Neural crest cell (in vitro differentiated cells): ENCODE data around the gene GCAT. TPM values are rescaled to one million over a fixed set of nuclear protein-coding genes. Genes with fewer than 3 reads are reported as not detected.

Experiments used
- DNase-seq: peaks from one replicate; pipeline ENCODE4 v3.0.0; 2021; ENCODE audit warnings: low read depth, mixed read lengths, low spot score
- H3K27ac Mint-ChIP-seq: one replicate; pipeline ENCODE4 v1.8.0; 2021; ENCODE audit warnings: mild to moderate bottlenecking, mixed read lengths; ENCODE audit not compliant: unreplicated experiment
- H3K27me3 Mint-ChIP-seq: 2 replicates; pipeline ENCODE4 v1.8.0; 2021; ENCODE audit warnings: low read depth, mild to moderate bottlenecking, mixed read lengths
- H3K36me3 Mint-ChIP-seq: 2 replicates; pipeline ENCODE4 v1.8.0; 2021; ENCODE audit warnings: low read depth, mild to moderate bottlenecking, mixed read lengths
- H3K4me1 Mint-ChIP-seq: 2 replicates; pipeline ENCODE4 v1.8.0; 2021; ENCODE audit warnings: mixed read lengths
- H3K4me3 Mint-ChIP-seq: one replicate; pipeline ENCODE4 v1.8.0; 2021; ENCODE audit warnings: mild to moderate bottlenecking, mixed read lengths
- H3K9me3 Mint-ChIP-seq: 2 replicates; pipeline ENCODE4 v1.8.0; 2021; ENCODE audit warnings: mixed read lengths
- total RNA-seq: library from RNA; stranded (reverse); gene quantifications from 2 replicates; pipeline ENCODE4 v1.2.1, GENCODE V29; 2021
- TF ChIP-seq, protein P1 (sequence below): fragments of 200-600 bp; sonication (generic); conservative IDR thresholded peaks from 2 replicates; pipeline ENCODE4 v1.5.0; 2021; ENCODE audit warnings: antibody characterized with exemption, mild to moderate bottlenecking

GCAT gene
- total RNA-seq, 1 donor from 2014 or later = 55.8 TPM

- Mint-ChIP-seq H3K27ac (peak overlapping the region; percentile 2), H3K4me1 (peaks cover 23% of the 10 kb centered on the region), H3K27me3 (no peaks in the 10 kb centered on the region), H3K36me3 (peaks cover 4% of the 10 kb centered on the region), H3K9me3 (no peaks in the 10 kb centered on the region), H3K4me3 (peak overlapping the region; percentile 93)
- TF ChIP-seq, protein P1, sequence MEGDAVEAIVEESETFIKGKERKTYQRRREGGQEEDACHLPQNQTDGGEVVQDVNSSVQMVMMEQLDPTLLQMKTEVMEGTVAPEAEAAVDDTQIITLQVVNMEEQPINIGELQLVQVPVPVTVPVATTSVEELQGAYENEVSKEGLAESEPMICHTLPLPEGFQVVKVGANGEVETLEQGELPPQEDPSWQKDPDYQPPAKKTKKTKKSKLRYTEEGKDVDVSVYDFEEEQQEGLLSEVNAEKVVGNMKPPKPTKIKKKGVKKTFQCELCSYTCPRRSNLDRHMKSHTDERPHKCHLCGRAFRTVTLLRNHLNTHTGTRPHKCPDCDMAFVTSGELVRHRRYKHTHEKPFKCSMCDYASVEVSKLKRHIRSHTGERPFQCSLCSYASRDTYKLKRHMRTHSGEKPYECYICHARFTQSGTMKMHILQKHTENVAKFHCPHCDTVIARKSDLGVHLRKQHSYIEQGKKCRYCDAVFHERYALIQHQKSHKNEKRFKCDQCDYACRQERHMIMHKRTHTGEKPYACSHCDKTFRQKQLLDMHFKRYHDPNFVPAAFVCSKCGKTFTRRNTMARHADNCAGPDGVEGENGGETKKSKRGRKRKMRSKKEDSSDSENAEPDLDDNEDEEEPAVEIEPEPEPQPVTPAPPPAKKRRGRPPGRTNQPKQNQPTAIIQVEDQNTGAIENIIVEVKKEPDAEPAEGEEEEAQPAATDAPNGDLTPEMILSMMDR = no peak
- no peak for DNase-seq
Measured at GRCh38 chr22:37843741-37844089, 36.0 kb downstream of the GCAT start.

DNA sequence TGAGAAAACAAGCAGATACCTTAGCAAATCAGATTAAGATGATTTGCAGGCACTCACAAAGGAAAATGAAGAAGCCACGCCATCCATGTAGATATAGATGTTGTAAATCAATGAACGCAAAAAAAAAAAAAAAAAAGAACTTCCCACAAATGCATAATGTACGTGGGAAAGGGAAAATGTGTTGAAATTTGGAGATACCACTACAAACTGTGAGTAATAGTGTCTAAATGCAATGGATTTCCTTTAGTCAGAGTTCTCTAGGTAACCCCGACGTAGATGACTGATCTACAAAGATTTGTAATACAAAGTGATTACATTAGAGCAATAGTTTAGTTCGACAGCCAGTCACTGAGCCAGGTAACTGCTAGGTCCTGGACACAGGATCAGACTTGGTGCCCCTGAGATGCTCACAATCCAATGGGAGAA lies 37.2 kb downstream of the GCAT start:
- H3K9me3 Mint-ChIP-seq = no peaks in the 10 kb centered on the region
- H3K36me3 Mint-ChIP-seq = no peaks in the 10 kb centered on the region
- H3K27me3 Mint-ChIP-seq = no peaks in the 10 kb centered on the region
- peaks cover 35% of the 10 kb centered on the region for H3K4me1 Mint-ChIP-seq
- H3K27ac Mint-ChIP-seq = no peak overlapping the region
- TF ChIP-seq, protein P1 = peak; percentile 1
- DNase-seq = no peak
- H3K4me3 Mint-ChIP-seq = peak overlapping the region; percentile 91

GRCh38 chr22:37846433-37846832 lies 38.7 kb downstream of the GCAT start:
- Mint-ChIP-seq H3K4me3 (peak overlapping the region; percentile 73), H3K27ac (no peak overlapping the region), H3K4me1 (peaks cover 46% of the 10 kb centered on the region), H3K27me3 (no peaks in the 10 kb centered on the region), H3K9me3 (no peaks in the 10 kb centered on the region), H3K36me3 (peaks cover 5% of the 10 kb centered on the region)
- TF ChIP-seq, protein P1 = no peak
- no peak for DNase-seq

DNA sequence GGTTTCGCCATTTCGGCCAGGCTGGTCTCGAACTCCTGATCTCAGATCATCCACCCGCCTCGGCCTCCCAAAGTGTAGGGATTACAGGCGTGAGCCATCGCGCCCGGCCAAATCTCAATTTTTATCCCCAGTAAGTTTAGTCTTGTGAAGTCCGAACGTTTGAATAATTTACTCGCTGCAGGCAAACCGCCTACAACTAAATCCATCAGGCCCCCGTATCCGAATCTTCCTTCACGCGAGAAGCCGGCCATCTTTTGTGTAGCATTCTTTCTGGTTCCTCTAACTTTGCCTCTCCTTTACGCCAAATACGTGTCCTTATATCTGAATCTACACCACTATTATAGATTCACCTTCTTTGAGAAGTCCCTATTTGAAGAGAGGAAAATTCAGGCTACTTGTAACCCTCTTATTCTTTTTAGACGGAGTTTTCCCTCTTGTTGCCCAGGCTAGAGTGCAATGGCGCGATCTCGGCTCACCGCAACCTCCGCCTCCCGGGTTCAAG lies 40.9 kb downstream of the GCAT start:
- DNase-seq = no peak
- Mint-ChIP-seq H3K36me3 (peaks cover 10% of the 10 kb centered on the region), H3K27me3 (no peaks in the 10 kb centered on the region), H3K27ac (peak overlapping the region; percentile 93), H3K4me1 (peaks cover 32% of the 10 kb centered on the region), H3K4me3 (peak overlapping the region; percentile 94), H3K9me3 (no peaks in the 10 kb centered on the region)
- TF ChIP-seq, protein P1 = no peak

GRCh38 chr22:37849089-37849751 lies 41.5 kb downstream of the GCAT start, which contains the start of gene EIF3L:
EIF3L (plus strand) TSS chr22:37849419; CDS start chr22:37849450, 31 bp downstream.
- Mint-ChIP-seq H3K4me3 (peak within 1 kb of the TSS; percentile 94), H3K36me3 (peaks cover 14% of the 10 kb centered on the region), H3K4me1 (peaks cover 32% of the 10 kb centered on the region), H3K27me3 (no peaks in the 10 kb centered on the region), H3K9me3 (no peaks in the 10 kb centered on the region), H3K27ac (peak within 1 kb of the TSS; percentile 93)
- peak; percentile 82 for DNase-seq
- TF ChIP-seq, protein P1 = no peak
